ENCODE measurements around the gene RSPH1. TPM values are rescaled to one million over a fixed set of nuclear protein-coding genes. Genes with fewer than 3 reads are reported as not detected.

The RSPH1 gene
- total RNA-seq, 4 donors from 2014 or later, result 0.50 to 0.78 (median 0.57) TPM; not detected in 1

DNA sequence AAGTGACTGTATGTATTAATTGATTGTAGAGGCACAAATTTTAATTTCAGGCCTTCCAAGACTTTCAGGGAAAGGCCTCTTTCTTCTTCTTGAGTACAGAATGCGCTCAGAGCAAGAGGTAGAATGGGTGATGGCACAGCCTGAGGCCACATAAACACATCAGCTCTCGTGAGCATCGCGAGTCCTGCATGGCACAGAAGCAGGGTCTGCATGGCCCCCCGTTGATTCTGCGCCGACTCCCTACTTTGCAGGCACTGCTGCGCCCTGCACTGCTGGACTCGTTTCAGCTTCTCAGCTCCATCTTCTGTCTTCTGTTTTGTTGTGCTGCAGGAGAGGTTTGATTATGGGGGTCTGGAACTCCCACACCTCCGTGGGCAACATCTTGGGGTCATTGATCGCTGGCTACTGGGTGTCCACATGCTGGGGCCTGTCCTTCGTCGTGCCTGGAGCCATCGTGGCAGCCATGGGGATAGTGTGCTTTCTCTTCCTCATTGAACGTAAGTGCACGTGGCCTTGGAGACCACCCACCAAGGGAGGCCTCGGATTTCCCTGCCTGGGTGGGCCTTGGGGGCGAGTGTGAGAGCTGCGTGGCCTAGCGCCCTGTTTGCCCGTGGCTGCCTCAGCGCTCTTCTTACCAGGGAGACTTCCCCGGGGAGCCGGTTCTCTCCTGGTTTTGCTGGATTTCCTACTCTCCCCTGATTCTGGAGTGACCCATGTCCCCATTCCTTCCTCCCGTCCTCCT is 47.3 kb upstream of the RSPH1 start:
- intact Hi-C loops (cut with DNase I), result no loop called here
- no peak for DNase-seq (ENCODE audit: extremely low spot score)
- TF ChIP-seq, protein P1, sequence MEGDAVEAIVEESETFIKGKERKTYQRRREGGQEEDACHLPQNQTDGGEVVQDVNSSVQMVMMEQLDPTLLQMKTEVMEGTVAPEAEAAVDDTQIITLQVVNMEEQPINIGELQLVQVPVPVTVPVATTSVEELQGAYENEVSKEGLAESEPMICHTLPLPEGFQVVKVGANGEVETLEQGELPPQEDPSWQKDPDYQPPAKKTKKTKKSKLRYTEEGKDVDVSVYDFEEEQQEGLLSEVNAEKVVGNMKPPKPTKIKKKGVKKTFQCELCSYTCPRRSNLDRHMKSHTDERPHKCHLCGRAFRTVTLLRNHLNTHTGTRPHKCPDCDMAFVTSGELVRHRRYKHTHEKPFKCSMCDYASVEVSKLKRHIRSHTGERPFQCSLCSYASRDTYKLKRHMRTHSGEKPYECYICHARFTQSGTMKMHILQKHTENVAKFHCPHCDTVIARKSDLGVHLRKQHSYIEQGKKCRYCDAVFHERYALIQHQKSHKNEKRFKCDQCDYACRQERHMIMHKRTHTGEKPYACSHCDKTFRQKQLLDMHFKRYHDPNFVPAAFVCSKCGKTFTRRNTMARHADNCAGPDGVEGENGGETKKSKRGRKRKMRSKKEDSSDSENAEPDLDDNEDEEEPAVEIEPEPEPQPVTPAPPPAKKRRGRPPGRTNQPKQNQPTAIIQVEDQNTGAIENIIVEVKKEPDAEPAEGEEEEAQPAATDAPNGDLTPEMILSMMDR (IDR thresholded peaks at IDR 0.05), result no peak
- TF ChIP-seq POLR2A (IDR thresholded peaks at IDR 0.05; ENCODE audit: low read depth) (no peak), POLR2AphosphoS5 (IDR thresholded peaks at IDR 0.05) (no peak), EP300 (IDR thresholded peaks at IDR 0.05) (no peak)
- Histone ChIP-seq H3K27me3 (no peaks in the 10 kb centered on the region), H3K4me1 (no peaks in the 10 kb centered on the region), H3K9me3 (no peaks in the 10 kb centered on the region), H3K36me3 (peaks cover 9 to 89% (median 70%) of the 10 kb centered on the region in 4 donors), H3K27ac (replicated peaks in 1 of 4) (no peak overlapping the region), H3K4me3 (no peak overlapping the region)
- WGBS, result 92% methylated on average over 18 of the region's 25 CpGs

DNA sequence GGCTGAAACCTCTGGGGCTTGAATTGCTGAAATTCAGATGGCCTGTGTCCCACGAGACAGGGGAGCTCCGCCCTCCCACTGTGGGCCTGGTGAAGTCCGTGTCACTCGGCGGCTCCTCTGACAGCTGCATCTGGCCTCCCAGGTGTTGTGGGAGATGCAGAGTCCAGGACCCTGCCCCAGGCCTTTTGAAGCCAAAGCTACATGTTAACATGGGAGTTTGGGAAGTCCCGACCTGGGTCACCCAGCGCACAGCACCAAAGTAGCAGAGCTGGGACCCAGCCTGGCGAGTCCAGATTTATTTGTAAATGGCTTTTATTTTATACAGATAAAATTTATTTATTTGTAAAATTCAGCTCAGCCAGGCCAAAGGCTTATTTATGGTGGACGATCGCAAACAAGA is 46.6 kb upstream of the RSPH1 start:
- no peaks in the 10 kb centered on the region for H3K27me3 ChIP-seq
- no peak for DNase-seq (ENCODE audit: extremely low spot score)
- H3K4me1 ChIP-seq, result no peaks in the 10 kb centered on the region
- 93% methylated on average over 10 of the region's 10 CpGs for WGBS
- no peak overlapping the region for H3K27ac ChIP-seq (replicated peaks in 1 of 4)
- H3K4me3 ChIP-seq, result no peak overlapping the region
- peaks cover 9 to 82% (median 63%) of the 10 kb centered on the region in 4 donors for H3K36me3 ChIP-seq
- H3K9me3 ChIP-seq, result no peaks in the 10 kb centered on the region
- TF ChIP-seq, protein P1 (IDR thresholded peaks at IDR 0.05), result no peak
- TF ChIP-seq POLR2A (IDR thresholded peaks at IDR 0.05; ENCODE audit: low read depth) (no peak), EP300 (IDR thresholded peaks at IDR 0.05) (no peak), POLR2AphosphoS5 (IDR thresholded peaks at IDR 0.05) (no peak)
- intact Hi-C loops (cut with DNase I), result no loop called here

DNA sequence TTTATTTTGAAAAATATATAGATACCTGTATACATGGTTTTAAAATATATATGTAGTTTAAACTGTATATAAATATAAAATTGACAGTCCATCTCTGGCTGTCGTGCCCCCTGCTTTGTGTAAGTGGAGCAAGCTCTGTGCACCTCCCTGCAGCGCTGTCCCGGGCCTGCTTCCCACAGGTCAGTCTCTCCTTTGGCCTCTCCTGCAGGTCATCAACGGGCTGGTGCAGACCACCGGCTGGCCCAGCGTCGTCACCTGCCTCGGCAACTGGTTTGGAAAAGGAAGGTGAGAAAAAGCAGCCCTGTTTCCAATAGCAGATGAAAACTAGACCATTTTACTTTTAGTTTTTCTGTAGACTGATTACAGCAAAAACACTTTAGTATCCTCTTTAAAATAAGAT is 46.2 kb upstream of the RSPH1 start:
- no peaks in the 10 kb centered on the region for H3K9me3 ChIP-seq
- 82% methylated on average over 8 of the region's 8 CpGs for WGBS
- TF ChIP-seq EP300 (IDR thresholded peaks at IDR 0.05), result no peak
- TF ChIP-seq POLR2AphosphoS5 (IDR thresholded peaks at IDR 0.05), result no peak
- no peak for TF ChIP-seq POLR2A (IDR thresholded peaks at IDR 0.05; ENCODE audit: low read depth)
- no peak overlapping the region for H3K27ac ChIP-seq (replicated peaks in 1 of 4)
- intact Hi-C loops (cut with DNase I), result no loop called here
- H3K36me3 ChIP-seq, result peaks cover 8 to 78% (median 60%) of the 10 kb centered on the region in 4 donors
- H3K27me3 ChIP-seq, result no peaks in the 10 kb centered on the region
- DNase-seq (ENCODE audit: extremely low spot score), result no peak
- no peak overlapping the region for H3K4me3 ChIP-seq
- peaks cover 0 to 4% (median 2%) of the 10 kb centered on the region in 4 donors for H3K4me1 ChIP-seq

DNA sequence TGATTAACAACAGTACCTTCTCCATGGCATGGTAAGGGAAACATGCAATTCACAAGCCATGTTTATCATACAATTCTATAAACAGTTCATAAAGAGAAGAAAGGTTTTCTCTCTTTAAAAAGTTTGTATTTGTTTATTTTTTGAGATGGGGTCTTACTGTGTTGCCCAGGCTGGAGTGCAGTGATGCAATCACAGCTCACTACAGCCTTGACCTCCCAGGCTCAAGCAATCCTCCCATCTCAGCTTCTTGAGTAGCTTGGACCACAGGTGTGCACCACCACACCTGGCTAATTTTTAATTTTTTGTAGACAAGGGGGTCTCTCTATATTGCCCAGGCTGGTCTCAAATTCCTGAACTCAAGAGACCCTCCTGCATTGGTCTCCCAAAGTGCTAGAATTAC is 45.6 kb upstream of the RSPH1 start:
- Histone ChIP-seq H3K27ac (replicated peaks in 1 of 4) (no peak overlapping the region), H3K4me1 (peaks cover 0 to 9% (median 4%) of the 10 kb centered on the region in 4 donors), H3K27me3 (no peaks in the 10 kb centered on the region), H3K9me3 (no peaks in the 10 kb centered on the region), H3K4me3 (no peak overlapping the region), H3K36me3 (peaks cover 2 to 74% (median 57%) of the 10 kb centered on the region in 4 donors)
- TF ChIP-seq, protein P1 (IDR thresholded peaks at IDR 0.05), result no peak
- no peak for TF ChIP-seq EP300 (IDR thresholded peaks at IDR 0.05)
- no peak for TF ChIP-seq POLR2A (IDR thresholded peaks at IDR 0.05; ENCODE audit: low read depth)
- no peak for TF ChIP-seq POLR2AphosphoS5 (IDR thresholded peaks at IDR 0.05)
- intact Hi-C loops (cut with DNase I), result no loop called here
- DNase-seq (ENCODE audit: extremely low spot score), result no peak

DNA sequence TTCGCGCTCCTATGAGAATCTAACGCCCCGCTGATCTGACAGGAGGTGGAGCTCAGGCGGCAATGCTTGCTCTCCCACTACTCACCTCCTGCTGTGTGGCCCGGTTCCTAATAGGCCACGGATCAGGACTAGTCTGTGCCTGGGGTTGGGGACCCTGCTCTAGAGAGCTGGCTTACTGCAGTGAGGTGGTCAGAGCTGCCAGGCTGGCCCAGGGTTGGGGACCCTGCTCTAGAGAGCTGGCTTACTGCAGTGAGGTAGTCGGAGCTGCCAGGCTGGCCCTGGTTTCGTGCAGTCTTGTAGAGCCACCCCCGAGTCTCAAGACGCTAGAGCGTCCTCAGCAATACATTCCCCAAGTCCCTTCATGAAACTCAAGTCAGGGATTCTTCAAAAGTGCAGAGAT is 45.1 kb upstream of the RSPH1 start:
- no peaks in the 10 kb centered on the region for H3K9me3 ChIP-seq
- peaks cover 0 to 73% (median 57%) of the 10 kb centered on the region in 4 donors for H3K36me3 ChIP-seq
- no peak overlapping the region for H3K4me3 ChIP-seq
- no peak for DNase-seq (ENCODE audit: extremely low spot score)
- no peak overlapping the region for H3K27ac ChIP-seq (replicated peaks in 1 of 4)
- H3K4me1 ChIP-seq, result peaks cover 0 to 9% (median 4%) of the 10 kb centered on the region in 4 donors
- 81% methylated on average over 9 of the region's 12 CpGs for WGBS
- no peaks in the 10 kb centered on the region for H3K27me3 ChIP-seq
- TF ChIP-seq, protein P1 (IDR thresholded peaks at IDR 0.05), result no peak
- TF ChIP-seq POLR2A (IDR thresholded peaks at IDR 0.05; ENCODE audit: low read depth) (no peak), POLR2AphosphoS5 (IDR thresholded peaks at IDR 0.05) (no peak), EP300 (IDR thresholded peaks at IDR 0.05) (no peak)
- intact Hi-C loops (cut with DNase I), result no loop called here
